Liver (tissue), 4 donors: ENCODE results near the gene UBE2QL1. TPM values are rescaled to one million over a fixed set of nuclear protein-coding genes. Genes with fewer than 3 reads are reported as not detected.

ENCODE experiments used
- polyA plus RNA-seq, 2 donors: library from polyadenylated mRNA; stranded (reverse) in 1 of 2; unstranded in 1 of 2; fragments of 200-250 nt in 1 of 2; fragments of >200 nt in 1 of 2; fragmentation: Nextera tagmentation in 1 of 2; extraction: Ambion mirVana in 1 of 2; gene quantifications; one replicate each; pipeline versions ENCODE4 v1.2.1 to v1.2.3, GENCODE V29; 2013 to 2015
- total RNA-seq, 2 donors: library from RNA; depleted of rRNA; stranded (reverse); fragments of >200 nt; gene quantifications; one replicate each; pipeline ENCODE4 v1.2.3, GENCODE V29; 2014
- donor health status: healthy.
- donor health status: healthy.
- donor health status: healthy.

UBE2QL1 gene
- total and polyA plus RNA-seq, 4 donors = 0.09 to 1.9 (median 0.36) TPM

Other genes with a start within 250 kb of the UBE2QL1 start
- 1 to 10 TPM; 6.1 to 7.3 TPM for gene MED10, start 70.3 kb upstream of the UBE2QL1 start, total RNA-seq
- gene MED10, start 70.3 kb upstream of the UBE2QL1 start, polyA plus RNA-seq = 10 to 100 TPM; 15.7 to 31.5 TPM
- 10 to 100 TPM; 26.9 to 52.2 TPM for gene NSUN2, start 184.2 kb downstream of the UBE2QL1 start, total RNA-seq
- 10 to 100 TPM; 27.2 to 29.1 TPM for gene NSUN2, start 184.2 kb downstream of the UBE2QL1 start, polyA plus RNA-seq
- 10 to 100 TPM in 1 of 2 donors, 1 to 10 TPM in 1; 6.3 to 87.0 TPM for gene SRD5A1, start 184.6 kb downstream of the UBE2QL1 start, total RNA-seq
- 10 to 100 TPM; 43.1 to 52.2 TPM for gene SRD5A1, start 184.6 kb downstream of the UBE2QL1 start, polyA plus RNA-seq